Stromal cell of bone marrow (primary cell): ENCODE data around the gene GNG7.
"Not testable (repeated sequence)": the region's sequence is repeated elsewhere in the genome, so short reads cannot be mapped to it uniquely, and the experiment has no call there.

Experiments
- DNase-seq: peaks from one replicate; pipeline ENCODE4 v3.0.0-alpha.2; 2012; ENCODE audit warnings: low read depth

The GNG7 gene

GRCh38 chr19:2533686-2534422 lies 168.6 kb downstream of the GNG7 start:
- DNase-seq = no peak

DNA sequence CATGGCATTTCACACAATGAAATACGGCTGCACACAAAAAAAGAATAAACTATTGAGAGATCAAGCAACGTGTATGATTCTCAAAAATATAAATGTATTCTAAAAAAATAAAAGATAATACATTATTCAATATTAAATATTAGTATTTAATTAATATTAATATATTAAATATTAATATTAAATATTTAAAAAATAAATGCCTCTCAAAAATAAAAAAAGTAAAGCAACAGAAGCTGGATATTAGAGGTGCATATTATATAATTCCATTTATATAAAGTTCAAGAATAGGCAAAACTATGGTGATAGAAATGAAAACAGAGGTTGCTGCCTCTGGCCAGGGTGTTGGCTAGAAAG lies 169.4 kb downstream of the GNG7 start:
- no peak for DNase-seq

DNA sequence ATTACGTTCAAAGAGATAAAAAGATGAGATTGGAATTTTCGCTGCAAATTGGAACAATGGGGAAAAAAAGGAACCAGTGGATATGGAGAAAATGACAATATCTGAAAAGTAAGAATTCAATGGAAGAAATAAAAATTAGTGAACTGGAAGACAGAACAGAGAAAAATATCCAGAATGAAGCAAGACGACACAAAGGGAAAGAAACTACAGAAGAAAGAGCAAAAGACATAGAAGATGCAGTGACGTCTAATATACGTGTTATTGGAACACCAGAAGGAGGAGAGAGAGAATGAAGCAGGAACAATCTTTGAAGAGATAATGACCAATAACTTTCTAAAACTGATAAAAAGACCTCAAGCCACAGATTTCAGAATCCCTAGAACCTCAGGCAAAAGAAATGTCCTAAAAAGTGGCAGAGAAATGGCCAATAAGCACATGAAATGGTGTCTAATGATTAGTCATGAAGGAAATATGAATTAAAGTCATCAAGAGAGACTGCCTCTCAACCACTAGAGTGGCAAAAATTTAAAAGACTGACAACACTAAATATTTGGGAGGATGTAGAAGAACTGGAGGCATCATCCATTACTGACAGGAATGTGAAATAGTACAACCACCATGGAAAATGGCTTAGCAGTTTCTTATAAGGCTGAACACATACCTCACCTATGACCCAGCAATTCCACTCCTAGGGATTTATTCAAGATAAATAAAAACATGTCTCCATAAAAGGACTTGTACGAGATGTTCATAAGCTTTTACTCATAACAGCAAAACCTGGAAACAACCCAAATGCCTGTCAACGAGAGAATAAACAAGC lies 170.0 kb downstream of the GNG7 start:
- peak; percentile 56 for DNase-seq

DNA sequence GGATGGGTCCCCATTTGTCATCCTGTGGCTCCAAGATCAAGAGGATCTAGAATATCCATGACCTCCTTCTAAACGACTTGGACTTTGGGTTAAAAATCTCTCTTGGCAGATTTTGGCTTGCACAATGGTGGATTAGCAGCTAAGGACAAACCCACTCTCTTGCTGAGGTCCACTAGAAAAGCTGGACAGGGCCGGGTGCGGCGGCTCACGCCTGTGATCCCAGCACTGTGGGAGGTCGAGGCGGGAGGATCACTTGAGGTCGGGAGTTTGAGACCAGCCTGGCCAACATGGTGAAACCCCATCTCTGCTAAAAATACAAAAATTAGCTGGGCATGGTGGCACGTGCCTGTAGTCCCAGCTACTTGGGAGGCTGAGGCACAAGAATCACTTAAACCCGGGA lies 172.6 kb downstream of the GNG7 start:
- DNase-seq = not testable (repeated sequence)

DNA sequence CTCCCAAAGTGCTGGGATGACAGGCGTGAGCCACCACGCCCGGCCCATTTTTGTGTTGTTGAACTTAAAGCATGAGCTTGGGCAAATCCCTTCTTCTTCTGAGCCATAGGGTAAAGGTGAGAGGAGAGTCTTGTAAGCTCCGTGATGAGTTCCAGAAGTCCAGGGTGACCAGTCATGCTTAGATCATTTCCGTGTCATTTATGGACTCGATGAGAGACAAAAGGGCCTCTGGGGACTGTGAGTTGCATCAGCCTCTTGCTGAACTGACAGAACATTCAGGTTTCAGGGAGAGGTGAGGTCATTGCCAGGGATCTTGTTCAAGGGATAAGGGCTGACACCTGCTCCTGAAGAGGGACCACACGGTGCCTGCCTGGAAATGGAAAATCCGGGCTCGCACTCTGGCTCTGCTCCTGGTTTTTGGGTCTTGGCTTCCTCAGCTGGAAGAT lies 173.0 kb downstream of the GNG7 start:
- peak; percentile 82 for DNase-seq

- DNase-seq = no peak
These were observed 173.8 kb downstream of the GNG7 start for GRCh38 chr19:2528675-2529101.

- DNase-seq = no peak
These were observed 174.8 kb downstream of the GNG7 start for GRCh38 chr19:2527686-2528085.

DNA sequence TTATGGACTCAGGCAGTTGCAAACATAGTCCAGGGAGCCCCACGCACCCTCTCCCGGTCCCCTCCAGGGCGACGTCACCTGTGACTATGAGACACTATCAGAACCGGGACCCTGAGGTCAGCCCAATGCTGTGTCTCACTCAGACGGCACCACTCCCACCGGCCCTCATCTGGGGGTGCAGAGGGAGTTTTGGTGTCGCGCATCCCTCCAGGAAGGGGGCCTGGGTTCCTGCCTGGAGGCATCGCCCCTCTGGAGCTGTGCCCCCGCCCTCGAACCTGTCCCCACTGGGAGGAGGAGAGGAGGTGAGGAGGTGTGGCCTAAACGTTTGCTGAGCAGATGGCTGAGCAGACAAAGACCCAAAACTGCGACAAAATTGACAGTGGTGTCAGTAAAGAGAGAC lies 175.3 kb downstream of the GNG7 start:
- no peak for DNase-seq

- no peak for DNase-seq
These were observed 177.4 kb downstream of the GNG7 start for GRCh38 chr19:2524840-2525723.

DNA sequence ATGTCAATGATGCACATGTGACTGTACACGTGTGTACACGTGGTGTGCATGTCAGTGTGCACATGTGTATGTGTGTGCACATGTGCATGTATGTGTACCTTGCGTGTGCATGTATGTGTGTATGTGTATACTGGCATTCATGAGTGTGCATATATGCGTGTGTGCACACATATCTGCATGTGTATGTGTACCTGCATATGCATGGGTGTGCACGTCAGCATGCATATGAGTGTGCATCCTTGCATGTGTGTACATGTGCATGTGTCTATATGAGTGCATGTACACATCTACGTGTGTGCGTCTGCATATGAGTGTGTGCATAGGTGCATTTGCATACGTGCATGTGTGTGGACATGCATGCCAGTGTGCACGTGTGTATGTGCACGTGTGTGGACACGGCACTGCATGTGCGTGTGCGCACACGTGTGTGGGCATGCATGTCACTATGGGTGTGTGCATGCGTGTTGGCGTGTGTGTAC lies 178.1 kb downstream of the GNG7 start:
- no peak for DNase-seq

- DNase-seq = no peak
These were observed 178.7 kb downstream of the GNG7 start for GRCh38 chr19:2523630-2524311.

DNA sequence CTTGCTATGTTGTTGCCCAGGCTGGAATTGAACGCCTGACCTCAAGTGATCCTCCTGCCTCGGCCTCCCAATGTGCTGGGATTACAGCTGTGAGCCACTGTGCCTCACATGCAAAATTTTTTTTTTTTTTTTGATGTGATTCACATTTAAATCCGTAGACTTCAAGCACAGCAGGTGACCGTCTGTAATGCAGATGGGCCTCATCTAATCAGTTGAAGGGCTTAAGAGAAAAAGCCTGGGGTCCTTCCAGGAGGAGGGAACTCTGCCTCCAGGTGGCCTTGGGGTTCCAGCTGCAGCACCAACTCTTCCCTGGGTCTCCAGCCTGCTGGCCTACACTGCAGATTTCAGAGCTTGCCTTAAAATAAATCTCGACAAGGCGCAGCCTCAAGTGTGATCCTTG lies 183.0 kb downstream of the GNG7 start:
- no peak for DNase-seq

DNA sequence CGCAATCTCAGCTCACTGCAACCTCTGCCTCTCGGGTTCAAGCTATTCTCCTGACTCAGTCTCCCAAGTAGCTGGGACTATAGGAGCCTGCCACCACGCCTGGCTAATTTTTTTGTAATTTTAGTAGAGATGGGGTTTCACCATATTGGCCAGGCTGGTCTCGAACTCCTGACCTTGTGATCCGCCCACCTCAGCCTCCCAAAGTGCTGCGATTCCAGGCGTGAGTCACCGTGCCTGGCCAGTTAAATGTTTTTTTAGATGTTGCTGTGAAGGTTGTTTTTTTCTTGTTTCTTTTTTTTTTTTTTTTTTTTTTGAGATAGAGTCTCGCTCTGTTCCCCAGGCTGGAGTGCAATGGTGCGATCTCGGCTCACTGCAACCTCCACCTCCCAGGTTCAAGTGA lies 183.6 kb downstream of the GNG7 start:
- DNase-seq = not testable (repeated sequence)

DNA sequence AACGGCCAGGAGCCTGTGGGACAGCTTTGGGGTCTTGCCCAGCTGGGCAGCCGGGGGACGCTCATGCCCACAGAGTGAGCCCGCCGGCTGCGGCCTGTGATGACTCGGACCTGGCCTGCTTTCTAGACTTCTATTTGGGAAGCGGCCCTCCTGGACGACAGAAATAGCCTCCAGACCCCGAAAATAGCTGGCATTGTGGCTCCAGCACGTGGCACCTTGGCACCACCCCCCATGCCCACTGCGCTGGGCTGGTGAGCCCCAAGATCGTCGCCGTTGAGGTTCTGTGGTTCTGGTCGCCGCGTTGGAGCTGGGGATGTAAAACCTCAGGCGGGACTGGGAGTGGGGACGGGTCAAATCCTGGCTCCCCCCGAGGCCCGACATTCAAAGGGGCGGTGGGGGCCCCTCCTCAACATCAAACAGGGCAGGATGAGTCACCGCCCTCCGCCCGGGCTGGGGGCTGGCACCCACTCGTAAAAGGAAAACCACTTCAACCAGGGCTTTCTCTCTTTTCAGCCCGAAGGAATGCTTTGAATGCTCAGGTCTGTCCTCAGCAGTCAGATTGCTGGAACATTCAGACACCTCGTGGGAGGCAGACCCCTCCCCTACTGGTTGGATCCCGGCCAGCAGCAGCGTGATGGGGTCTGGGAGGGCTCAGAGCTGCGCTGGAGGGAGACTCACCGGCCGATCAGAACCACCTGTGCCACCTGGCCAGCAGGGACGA lies 184.5 kb downstream of the GNG7 start:
- DNase-seq = no peak

- no peak for DNase-seq
These were observed 185.8 kb downstream of the GNG7 start for GRCh38 chr19:2516727-2517126.

DNA sequence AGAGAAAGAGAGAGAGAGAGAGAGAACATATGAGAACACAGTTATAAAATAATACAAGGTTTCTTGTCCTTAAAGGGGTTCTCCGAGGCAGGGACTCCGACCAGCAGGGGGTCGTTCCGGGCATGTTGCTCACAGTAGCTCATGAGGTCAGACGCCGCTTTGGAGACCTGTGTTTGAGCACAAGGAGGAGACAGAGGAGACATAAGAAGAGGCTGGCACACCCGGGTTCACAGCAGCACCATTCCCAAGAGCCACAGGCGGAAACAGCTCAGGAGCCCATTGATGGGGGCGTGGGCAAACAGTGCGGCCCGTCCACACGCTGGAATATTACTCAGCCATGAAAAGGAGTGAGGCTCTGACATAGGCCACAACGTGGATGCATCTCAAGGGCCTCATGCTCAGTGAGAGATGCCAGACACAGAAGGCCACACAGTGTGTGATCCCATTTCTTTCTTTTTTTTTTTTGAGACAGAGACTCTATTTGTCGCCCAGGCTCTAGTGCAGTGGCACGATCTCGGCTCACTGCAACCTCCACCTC lies 187.4 kb downstream of the GNG7 start:
- DNase-seq = no peak

DNA sequence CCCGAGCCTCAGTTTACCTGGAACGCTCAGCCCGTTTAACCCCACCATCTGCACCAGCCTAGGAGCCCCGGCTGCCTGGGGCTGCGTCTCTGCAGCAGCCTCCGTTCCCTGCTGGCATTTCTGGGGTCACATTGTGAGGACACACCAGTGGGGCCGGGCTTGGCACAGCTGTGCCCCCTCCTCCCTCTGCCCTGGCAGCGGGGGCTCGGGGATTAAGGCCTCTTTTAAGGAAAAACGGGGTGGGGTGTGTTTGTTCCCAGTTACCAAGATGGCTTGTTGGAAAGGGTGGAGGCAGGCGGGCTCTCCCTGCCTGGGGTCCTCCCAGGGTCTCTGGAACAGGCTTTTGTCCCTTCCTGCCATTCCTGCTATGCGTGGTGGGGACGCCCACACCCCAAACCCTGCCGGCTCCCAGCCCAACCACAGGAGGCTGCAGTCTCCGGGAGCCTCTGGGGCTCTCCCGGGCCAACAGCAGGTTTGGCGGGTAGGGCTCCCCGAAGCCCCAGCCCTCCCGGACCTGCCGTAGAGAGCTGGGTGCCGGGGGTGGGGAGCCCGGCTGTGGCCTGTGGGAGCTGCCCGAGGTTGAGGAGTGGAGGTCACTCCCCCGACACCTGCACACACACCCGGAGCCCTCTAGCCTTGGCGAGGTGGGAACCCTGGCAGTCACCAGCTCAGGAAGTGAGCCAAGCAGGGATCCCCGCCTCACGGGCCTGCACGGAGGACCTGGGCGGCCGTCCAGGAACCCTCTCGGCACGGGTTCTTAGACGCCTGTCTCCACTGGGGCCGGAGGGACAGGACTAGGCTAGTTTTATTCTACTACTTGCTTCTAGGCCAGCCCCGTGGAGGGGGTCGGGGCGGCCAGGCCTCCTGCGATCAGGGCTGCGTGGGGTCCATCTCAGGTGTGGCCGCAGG lies 189.7 kb downstream of the GNG7 start:
- DNase-seq = no peak

GRCh38 chr19:2511991-2512390 lies 190.5 kb downstream of the GNG7 start:
- no peak for DNase-seq

DNA sequence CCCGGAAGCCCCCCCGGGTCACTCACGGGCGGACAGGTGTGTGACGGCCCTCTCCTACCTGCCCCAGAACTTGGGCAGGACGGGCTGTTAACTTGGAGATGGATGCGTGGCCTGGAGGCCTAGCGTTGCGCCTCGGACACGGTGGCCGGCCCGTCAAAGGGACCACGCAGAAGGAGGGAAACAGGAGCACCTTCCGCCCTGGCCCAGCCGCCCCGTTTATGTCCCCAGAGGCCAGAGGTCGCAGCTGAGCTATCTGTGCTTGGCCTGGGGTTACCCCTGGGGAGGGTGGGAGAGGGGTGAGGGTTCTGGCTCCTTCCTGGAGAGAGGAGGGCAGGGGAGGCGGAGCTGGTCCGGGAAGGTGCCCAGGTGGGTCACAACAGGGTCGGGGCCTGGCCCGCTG lies 190.9 kb downstream of the GNG7 start:
- no peak for DNase-seq

- no peak for DNase-seq
These were observed 193.4 kb downstream of the GNG7 start for GRCh38 chr19:2509096-2509495.
